Raji (cell line): ENCODE data around the gene SPAG9.

Source experiments
- POLR2A ChIP-seq: IDR thresholded peaks from 2 replicates; pipeline ENCODE4 v1.6.1; 2011; ENCODE audit warnings: low read depth, low read length, control low read depth; ENCODE audit not compliant: insufficient read depth

SPAG9 gene

GRCh38 chr17:51018541-51018940 lies 102.1 kb downstream of the SPAG9 start:
- TF ChIP-seq POLR2A: no peak

GRCh38 chr17:51017270-51017669 lies 103.4 kb downstream of the SPAG9 start:
- TF ChIP-seq POLR2A: no peak

GRCh38 chr17:51016099-51016498 lies 104.6 kb downstream of the SPAG9 start:
- TF ChIP-seq POLR2A: no peak

- no peak for TF ChIP-seq POLR2A
Measured at GRCh38 chr17:51015145-51015558, 105.5 kb downstream of the SPAG9 start.

GRCh38 chr17:51014129-51014528 lies 106.5 kb downstream of the SPAG9 start:
- no peak for TF ChIP-seq POLR2A

- no peak for TF ChIP-seq POLR2A
Measured at GRCh38 chr17:51013322-51013721, 107.3 kb downstream of the SPAG9 start.

GRCh38 chr17:51012538-51012937 lies 108.1 kb downstream of the SPAG9 start:
- no peak for TF ChIP-seq POLR2A

GRCh38 chr17:51010173-51010675 lies 110.4 kb downstream of the SPAG9 start:
- TF ChIP-seq POLR2A: no peak

- TF ChIP-seq POLR2A: no peak
Measured at GRCh38 chr17:51006601-51007000, 114.1 kb downstream of the SPAG9 start.

- TF ChIP-seq POLR2A: no peak
Measured at GRCh38 chr17:51005768-51006167, 114.9 kb downstream of the SPAG9 start.

- no peak for TF ChIP-seq POLR2A
Measured at GRCh38 chr17:51004249-51004648, 116.4 kb downstream of the SPAG9 start.

GRCh38 chr17:51000835-51001638 lies 119.6 kb downstream of the SPAG9 start:
- TF ChIP-seq POLR2A: no peak

GRCh38 chr17:50995668-50996067 lies 125.0 kb downstream of the SPAG9 start:
- no peak for TF ChIP-seq POLR2A

GRCh38 chr17:50993544-50993943 lies 127.1 kb downstream of the SPAG9 start:
- no peak for TF ChIP-seq POLR2A

- TF ChIP-seq POLR2A: no peak
Measured at GRCh38 chr17:50989149-50989548, 131.5 kb downstream of the SPAG9 start.

GRCh38 chr17:50988427-50988826 lies 132.2 kb downstream of the SPAG9 start:
- TF ChIP-seq POLR2A: no peak
